Measurements from ENCODE around the gene ZBP1.

The ZBP1 gene

DNA sequence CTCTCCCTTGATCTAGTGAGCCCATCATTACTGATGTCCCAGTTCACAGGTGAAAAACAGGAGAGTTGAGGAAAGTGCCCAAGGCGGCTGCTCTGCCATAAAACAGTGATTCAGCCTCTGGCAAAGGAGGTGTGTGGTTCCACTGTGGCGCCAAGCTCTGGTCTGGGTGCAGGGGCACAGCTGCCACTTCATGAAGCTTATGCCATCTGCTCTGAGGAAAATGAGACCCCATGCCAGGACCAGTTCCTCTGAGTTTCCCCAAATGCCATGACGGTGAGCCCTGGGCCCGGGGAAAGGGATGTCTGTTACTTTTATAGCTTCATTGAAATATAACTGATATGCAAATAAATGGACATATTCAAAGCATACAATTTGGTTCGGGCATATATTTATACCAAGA lies 33.7 kb upstream of the ZBP1 start:
- DNase-seq (ENCODE audit: extremely low read depth, low read depth): no peak
- TF ChIP-seq, protein P1, sequence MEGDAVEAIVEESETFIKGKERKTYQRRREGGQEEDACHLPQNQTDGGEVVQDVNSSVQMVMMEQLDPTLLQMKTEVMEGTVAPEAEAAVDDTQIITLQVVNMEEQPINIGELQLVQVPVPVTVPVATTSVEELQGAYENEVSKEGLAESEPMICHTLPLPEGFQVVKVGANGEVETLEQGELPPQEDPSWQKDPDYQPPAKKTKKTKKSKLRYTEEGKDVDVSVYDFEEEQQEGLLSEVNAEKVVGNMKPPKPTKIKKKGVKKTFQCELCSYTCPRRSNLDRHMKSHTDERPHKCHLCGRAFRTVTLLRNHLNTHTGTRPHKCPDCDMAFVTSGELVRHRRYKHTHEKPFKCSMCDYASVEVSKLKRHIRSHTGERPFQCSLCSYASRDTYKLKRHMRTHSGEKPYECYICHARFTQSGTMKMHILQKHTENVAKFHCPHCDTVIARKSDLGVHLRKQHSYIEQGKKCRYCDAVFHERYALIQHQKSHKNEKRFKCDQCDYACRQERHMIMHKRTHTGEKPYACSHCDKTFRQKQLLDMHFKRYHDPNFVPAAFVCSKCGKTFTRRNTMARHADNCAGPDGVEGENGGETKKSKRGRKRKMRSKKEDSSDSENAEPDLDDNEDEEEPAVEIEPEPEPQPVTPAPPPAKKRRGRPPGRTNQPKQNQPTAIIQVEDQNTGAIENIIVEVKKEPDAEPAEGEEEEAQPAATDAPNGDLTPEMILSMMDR (IDR thresholded peaks at IDR 0.05; ENCODE audit: low read depth, low read length): no peak

DNA sequence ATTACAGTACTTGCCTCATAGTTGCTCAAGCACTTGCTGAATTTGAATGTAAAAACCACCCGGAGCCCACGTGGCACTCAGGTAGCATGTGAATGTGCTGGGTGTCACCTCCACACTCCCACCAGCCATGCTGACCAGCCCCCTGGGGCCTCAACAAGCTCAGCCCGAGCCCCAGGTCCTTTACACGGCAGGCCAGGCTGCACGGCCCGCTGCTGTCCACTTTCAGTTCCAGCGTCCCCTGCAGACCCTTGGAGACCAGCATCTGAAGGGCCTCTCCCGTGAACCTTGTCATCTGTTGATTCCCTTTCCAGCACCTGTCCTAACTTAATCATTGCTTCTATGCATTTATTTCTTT lies 33.3 kb upstream of the ZBP1 start:
- TF ChIP-seq, protein P1 (IDR thresholded peaks at IDR 0.05; ENCODE audit: low read depth, low read length): no peak
- DNase-seq (ENCODE audit: extremely low read depth, low read depth): no peak

DNA sequence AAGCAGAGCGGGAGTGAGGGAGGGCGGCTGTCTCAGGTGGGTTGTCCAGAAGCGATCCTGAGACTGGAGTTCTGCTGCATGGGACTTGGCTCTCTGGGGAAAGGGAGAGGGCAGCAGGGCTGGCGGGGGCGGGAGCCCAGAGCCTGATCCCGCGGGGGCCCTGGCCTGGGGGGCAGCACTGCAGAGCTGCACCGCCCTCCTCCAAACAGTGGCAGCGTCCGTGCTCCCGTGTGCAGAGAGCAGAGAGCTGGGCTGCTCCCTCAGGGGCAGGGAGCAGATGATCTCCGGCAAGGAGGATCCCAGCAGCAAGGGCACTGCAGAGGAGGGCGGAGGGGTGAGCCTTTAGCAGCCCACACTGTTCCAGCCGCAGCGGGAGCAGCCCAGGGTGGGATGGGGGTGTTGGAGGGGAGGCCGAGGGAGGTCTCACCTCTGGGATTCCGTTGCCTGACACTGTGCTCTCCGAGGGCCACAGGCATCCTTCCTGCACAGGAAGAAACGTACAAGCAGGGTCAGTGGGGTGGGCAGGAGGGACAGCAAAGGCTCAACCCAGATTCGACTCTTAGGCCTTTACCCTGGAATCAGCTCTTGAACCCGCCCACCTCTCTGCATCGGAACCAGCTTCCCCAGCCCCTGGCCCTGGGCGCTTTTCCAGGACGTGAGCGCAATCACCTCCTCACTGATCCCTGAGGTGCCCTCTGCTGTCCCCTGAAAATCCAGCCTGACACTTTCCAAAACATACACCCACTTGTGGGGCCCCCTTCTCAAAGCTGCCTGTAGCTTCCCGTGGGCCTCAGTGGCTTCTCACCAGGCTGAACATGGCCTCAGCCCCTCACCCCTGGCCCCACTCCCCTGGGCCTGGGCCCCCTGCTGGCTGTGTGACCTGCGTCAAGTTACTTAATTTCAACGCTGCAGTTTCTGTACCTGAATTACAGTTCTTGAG lies 32.6 kb upstream of the ZBP1 start:
- DNase-seq (ENCODE audit: extremely low read depth, low read depth): no peak
- TF ChIP-seq, protein P1 (IDR thresholded peaks at IDR 0.05; ENCODE audit: low read depth, low read length): no peak

DNA sequence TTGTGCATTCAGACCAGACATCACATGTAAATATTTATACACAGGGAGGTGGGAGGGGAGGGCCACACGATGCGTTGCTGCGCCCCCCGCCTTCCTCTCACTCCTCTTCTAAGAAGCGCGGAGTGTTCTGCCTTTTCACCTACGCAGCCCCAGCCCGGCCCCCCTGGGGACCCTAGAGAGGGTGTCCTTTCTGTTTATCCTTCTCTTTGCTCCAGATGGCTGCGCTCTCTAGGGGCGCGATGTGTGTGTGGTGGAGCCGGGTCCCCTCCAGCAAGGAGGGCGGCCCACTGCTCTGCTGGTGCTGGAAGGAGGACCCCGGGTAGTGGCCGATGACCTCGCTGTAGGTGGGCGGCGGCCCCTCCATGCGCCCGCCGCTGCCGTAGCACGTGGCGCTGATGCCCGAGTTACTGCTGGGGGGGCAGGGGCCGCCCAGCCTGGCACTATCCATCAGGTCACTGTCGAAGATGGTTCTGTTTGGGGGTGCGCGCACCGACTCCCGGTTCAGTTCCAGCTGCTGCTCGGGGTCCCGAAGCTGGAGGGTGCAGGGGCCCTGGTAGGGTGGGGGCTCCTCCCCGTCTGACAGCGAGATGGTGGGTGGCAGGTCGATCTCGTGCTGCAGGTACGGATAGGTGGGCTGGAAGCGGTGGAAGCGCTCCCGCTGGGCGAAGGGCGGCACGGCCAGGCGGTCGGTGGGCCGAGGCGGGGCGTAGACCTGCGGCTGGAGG lies 31.8 kb upstream of the ZBP1 start:
- TF ChIP-seq, protein P1 (IDR thresholded peaks at IDR 0.05; ENCODE audit: low read depth, low read length): no peak
- no peak for DNase-seq (ENCODE audit: extremely low read depth, low read depth)

DNA sequence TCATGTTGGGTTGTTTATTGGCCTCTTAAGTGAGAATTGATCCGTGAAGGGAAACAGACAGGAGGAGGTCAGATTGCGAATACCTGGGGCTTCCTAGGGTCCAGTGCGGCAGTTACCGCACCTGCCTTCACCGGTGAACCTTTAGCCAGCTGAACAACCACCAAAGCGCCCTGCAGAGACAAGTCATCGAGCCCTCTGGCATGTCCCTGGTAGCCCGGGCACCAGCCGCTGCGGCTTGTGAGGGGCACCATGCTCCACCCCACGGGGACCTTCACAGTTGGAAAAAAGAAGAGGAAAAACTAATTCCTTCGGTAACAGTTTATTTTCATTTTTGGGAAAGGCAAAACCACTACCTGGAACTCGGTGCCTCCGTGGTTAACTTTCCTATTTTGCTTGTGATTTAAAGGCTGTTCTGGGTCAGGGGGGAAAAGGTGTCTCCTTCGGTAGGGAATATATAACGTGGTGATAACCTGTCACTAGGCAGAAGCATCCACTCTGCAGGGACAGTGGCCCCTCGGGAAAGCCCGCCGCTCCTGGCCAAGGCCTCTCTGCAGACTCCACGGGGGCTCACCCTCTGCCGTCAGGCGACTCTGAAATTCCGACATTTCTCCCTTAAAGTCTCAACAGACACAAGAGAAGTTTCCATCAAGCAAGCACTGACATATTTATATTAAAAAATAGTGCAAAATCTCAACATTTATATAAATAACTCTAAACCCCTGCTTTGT lies 30.7 kb upstream of the ZBP1 start:
- TF ChIP-seq, protein P1 (IDR thresholded peaks at IDR 0.05; ENCODE audit: low read depth, low read length): no peak
- no peak for DNase-seq (ENCODE audit: extremely low read depth, low read depth)

DNA sequence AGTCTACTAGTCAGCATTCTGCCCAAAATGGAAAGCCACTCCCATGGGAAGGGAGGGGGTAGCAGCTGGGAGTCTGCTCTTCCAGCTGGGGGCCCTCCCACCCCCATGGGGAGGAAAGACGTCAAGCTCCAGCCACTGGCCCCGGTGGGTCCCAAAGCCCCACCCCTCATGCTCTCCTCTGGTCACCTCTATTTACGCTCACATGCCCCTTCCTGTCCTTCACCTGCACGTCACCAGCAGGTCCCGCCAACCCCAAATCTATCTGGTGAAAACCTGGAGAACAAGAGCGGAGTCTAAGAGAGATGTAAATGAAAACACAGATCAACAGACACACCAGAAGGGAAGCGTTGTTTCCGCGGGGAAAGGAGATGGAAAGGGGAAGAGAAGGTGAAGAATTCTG lies 30.0 kb upstream of the ZBP1 start:
- DNase-seq (ENCODE audit: extremely low read depth, low read depth): no peak
- TF ChIP-seq, protein P1 (IDR thresholded peaks at IDR 0.05; ENCODE audit: low read depth, low read length): no peak
